ENCODE results near the gene ABHD14A. TPM values are rescaled to one million over a fixed set of nuclear protein-coding genes. Genes with fewer than 3 reads are reported as not detected.

ABHD14A gene
- polyA plus RNA-seq, 1 of the 3 experiments (the other 2 are of a cell fraction), result 31.5 TPM

DNA sequence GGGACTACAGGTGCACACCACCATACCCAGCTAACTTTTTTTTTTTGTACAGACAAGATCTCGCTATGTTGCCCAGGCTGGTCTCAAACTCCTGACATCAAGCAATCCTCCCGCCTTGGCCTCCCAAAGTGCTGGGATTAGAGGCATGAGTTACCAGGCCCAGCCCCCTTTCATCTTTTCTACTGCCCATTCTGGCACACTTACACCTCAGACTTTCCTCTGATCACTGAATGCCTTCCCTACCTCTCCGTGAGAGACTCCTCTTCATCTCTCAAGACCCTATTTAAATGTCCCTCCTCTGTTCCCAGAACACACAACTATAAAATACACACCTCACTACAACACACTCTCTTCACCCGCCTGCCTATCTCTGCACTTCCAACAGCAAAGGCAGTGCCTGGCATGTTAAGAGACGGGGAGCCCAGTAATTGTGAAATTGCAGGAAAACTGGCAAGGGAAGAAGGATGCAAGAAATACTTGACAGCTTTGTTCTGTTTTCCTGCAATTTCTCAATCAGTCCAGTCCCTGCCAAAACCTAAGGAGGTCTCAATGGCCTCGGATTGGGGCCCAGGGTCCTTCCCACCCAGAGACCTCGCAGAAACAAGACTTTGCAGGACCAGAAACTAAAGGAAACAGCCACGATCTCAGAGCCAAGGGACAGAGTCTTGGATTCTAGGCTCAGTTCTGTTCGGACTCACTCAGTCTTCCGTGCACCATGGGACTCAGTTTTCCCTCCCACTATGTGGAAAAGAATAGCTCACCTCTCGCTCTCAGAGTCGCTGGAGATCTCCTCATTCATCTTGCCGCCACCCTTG lies 34.0 kb upstream of the ABHD14A start:
- H3K27ac ChIP-seq (ENCODE audit: low read depth in 2 of 2, low read length in 1 of 2), result no peak overlapping the region
- no peak for DNase-seq
- ChIA-PET CTCF (interaction anchor here (0.6 to 5.3 kb wide), 20 partner anchors 8 to 279 kb away, joined by 3 to 80 read pairs (median 8); partner anchors contain the start of genes ABHD14A, ABHD14B, ACY1 and GPR62), POLR2A (interaction anchor here (0.7 to 2.3 kb wide), 7 partner anchors 27 to 61 kb away, joined by 3 to 19 read pairs (median 9); partner anchors contain the start of genes ABHD14B, PCBP4 and RPL29)
- peak overlapping the region; percentile 85 for H3K9ac ChIP-seq
- peak overlapping the region; percentile 95 for H3K4me2 ChIP-seq
- no peaks in the 10 kb centered on the region for H3K9me3 ChIP-seq
- no peaks in the 10 kb centered on the region for H3K27me3 ChIP-seq (ENCODE audit: insufficient read depth)
- peaks cover 11 to 18% of the 10 kb centered on the region in 2 experiments; a peak in 3 of 4 replicates for H3K4me1 ChIP-seq (ENCODE audit: control insufficient read depth in 1 of 2, insufficient read depth in 2 of 2, low read depth in 1 of 2, low read length in 1 of 2)
- H2AFZ ChIP-seq (ENCODE audit: low read depth), result no peak overlapping the region; the same call in 1 of the 2 replicates
- H3K4me3 ChIP-seq (ENCODE audit: low read depth in 2 of 2, low read length in 1 of 2), result peak overlapping the region; percentile 85 to 95
- H3F3A ChIP-seq (replicated peaks; ENCODE audit: insufficient read depth), result no peaks in the 10 kb centered on the region
- WGBS (ENCODE audit: low lambda C conversion rate), result 35% methylated on average over 11 of the region's 13 CpGs
- peaks cover 33% of the 10 kb centered on the region for H3K79me2 ChIP-seq (ENCODE audit: insufficient read depth)
- TF ChIP-seq GABPA (IDR thresholded peaks at IDR 0.05; ENCODE audit: low read depth) (no peak), TCF12 (IDR thresholded peaks at IDR 0.05) (no peak)
- no peaks in the 10 kb centered on the region for H3K9me2 ChIP-seq
- 0 out of 2 replicates have a peak, but pooled peaks cover 6% of the 10 kb centered on the region for H4K20me1 ChIP-seq (ENCODE audit: insufficient read depth)
- H3K36me3 ChIP-seq (replicated peaks in 1 of 2; ENCODE audit: control insufficient read depth in 1 of 2, insufficient read depth in 2 of 2, low read length in 1 of 2), result peaks cover 0 to 32% of the 10 kb centered on the region in 2 experiments

GRCh38 chr3:51941463-51941797 lies 33.4 kb upstream of the ABHD14A start:
- Histone ChIP-seq H3K27me3 (ENCODE audit: insufficient read depth) (no peaks in the 10 kb centered on the region), H3K9me2 (no peaks in the 10 kb centered on the region), H3K9ac (peak overlapping the region; percentile 85), H3K79me2 (ENCODE audit: insufficient read depth) (peaks cover 33% of the 10 kb centered on the region), H2AFZ (ENCODE audit: low read depth) (no peak overlapping the region; the same call in 1 of the 2 replicates), H3K4me3 (ENCODE audit: low read depth in 2 of 2, low read length in 1 of 2) (peak overlapping the region; percentile 85 to 95), H3K4me2 (peak overlapping the region; percentile 95), H3K36me3 (replicated peaks in 1 of 2; ENCODE audit: control insufficient read depth in 1 of 2, insufficient read depth in 2 of 2, low read length in 1 of 2) (peaks cover 0 to 26% of the 10 kb centered on the region in 2 experiments), H4K20me1 (ENCODE audit: insufficient read depth) (0 out of 2 replicates have a peak, but pooled peaks cover 6% of the 10 kb centered on the region), H3K4me1 (ENCODE audit: control insufficient read depth in 1 of 2, insufficient read depth in 2 of 2, low read depth in 1 of 2, low read length in 1 of 2) (peaks cover 11 to 18% of the 10 kb centered on the region in 2 experiments; a peak in 3 of 4 replicates), H3K27ac (ENCODE audit: low read depth in 2 of 2, low read length in 1 of 2) (peak overlapping the region in 1 of 2 experiments; percentile 29; a peak in 1 of 4 replicates), H3K9me3 (no peaks in the 10 kb centered on the region), H3F3A (replicated peaks; ENCODE audit: insufficient read depth) (no peaks in the 10 kb centered on the region)
- DNase-seq, result no peak
- CTCF ChIA-PET, result interaction anchor here (0.6 to 5.3 kb wide), 20 partner anchors 9 to 279 kb away, joined by 3 to 80 read pairs (median 8); partner anchors contain the start of genes ABHD14A, ABHD14B, ACY1 and GPR62
- TF ChIP-seq JUND (IDR thresholded peaks at IDR 0.05) (no peak), SMC3 (IDR thresholded peaks at IDR 0.05; ENCODE audit: low read depth, low read length) (no peak), ZBTB33 (IDR thresholded peaks at IDR 0.05; ENCODE audit: borderline replicate concordance, low read depth) (no peak), NRF1 (IDR thresholded peaks at IDR 0.05; ENCODE audit: low read depth, low read length) (no peak), FOSL2 (IDR thresholded peaks at IDR 0.05; ENCODE audit: borderline replicate concordance, low read depth) (no peak), FOXJ3 (CRISPR knock-in tag; IDR thresholded peaks at IDR 0.05) (no peak), GABPA (IDR thresholded peaks at IDR 0.05; ENCODE audit: low read depth) (no peak), RAD21 (IDR thresholded peaks at IDR 0.05; ENCODE audit: low read length) (no peak), TCF12 (IDR thresholded peaks at IDR 0.05) (no peak), IRF3 (IDR thresholded peaks at IDR 0.05; ENCODE audit: low read depth, low read length) (no peak)
- TF ChIP-seq, protein P1, sequence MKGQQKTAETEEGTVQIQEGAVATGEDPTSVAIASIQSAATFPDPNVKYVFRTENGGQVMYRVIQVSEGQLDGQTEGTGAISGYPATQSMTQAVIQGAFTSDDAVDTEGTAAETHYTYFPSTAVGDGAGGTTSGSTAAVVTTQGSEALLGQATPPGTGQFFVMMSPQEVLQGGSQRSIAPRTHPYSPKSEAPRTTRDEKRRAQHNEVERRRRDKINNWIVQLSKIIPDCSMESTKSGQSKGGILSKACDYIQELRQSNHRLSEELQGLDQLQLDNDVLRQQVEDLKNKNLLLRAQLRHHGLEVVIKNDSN (IDR thresholded peaks at IDR 0.05; ENCODE audit: borderline replicate concordance, low read depth), result no peak
- TF ChIP-seq, protein P2, sequence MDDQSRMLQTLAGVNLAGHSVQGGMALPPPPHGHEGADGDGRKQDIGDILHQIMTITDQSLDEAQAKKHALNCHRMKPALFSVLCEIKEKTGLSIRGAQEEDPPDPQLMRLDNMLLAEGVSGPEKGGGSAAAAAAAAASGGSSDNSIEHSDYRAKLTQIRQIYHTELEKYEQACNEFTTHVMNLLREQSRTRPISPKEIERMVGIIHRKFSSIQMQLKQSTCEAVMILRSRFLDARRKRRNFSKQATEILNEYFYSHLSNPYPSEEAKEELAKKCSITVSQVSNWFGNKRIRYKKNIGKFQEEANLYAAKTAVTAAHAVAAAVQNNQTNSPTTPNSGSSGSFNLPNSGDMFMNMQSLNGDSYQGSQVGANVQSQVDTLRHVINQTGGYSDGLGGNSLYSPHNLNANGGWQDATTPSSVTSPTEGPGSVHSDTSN (IDR thresholded peaks at IDR 0.05), result no peak
- 0% methylated on average over 5 of the region's 20 CpGs for WGBS (ENCODE audit: low lambda C conversion rate)
- POLR2A ChIA-PET, result interaction anchor here (0.7 to 2.3 kb wide), 7 partner anchors 27 to 60 kb away, joined by 3 to 19 read pairs (median 9); partner anchors contain the start of genes ABHD14B, PCBP4 and RPL29

Data from SK-N-SH (cell line).